K562 (cell line): ENCODE data around the gene SFRP5. TPM values are rescaled to one million over a fixed set of nuclear protein-coding genes. Genes with fewer than 3 reads are reported as not detected.

Experiments used
- E2F6 ChIP-seq, 2 experiments: IDR thresholded peaks; 2 replicates each; pipeline ENCODE4 v1.6.1; 2011; ENCODE audit warnings: borderline replicate concordance in 1 of 2, control low read depth in 1 of 2, low read depth in 1 of 2, low read length in 1 of 2, mild to moderate bottlenecking in 1 of 2, mixed read lengths in 1 of 2, moderate library complexity in 1 of 2; ENCODE audit not compliant: insufficient read depth in 1 of 2, insufficient read length in 1 of 2, poor library complexity in 1 of 2, severe bottlenecking in 1 of 2; ENCODE audit errors: extremely low read depth in 1 of 2
- RBFOX2 ChIP-seq: fragments of 200-400 bp; formaldehyde crosslinking; IDR thresholded peaks from 2 replicates; pipeline ENCODE4 v1.6.1; 2017; ENCODE audit warnings: low read depth, mild to moderate bottlenecking, low read length, moderate library complexity
- UBTF ChIP-seq, 2 experiments: IDR thresholded peaks; 2 replicates each; pipeline ENCODE4 v1.6.1; 2012; ENCODE audit warnings: improper control_type of control experiment in 2 of 2, low read depth in 2 of 2, low read length in 2 of 2, borderline replicate concordance in 1 of 2
- ZNF277 ChIP-seq: fragments of 250-450 bp; sonication (Bioruptor Pico); IDR thresholded peaks from 2 replicates; pipeline ENCODE4 v1.8.0; 2022; ENCODE audit warnings: inconsistent platforms, mild to moderate bottlenecking, moderate library complexity, borderline replicate concordance
- ZSCAN29 ChIP-seq: fragments of 450-650 bp; IDR thresholded peaks from 2 replicates; pipeline ENCODE4 v1.6.1; 2017
- polyA plus RNA-seq, 8 experiments: library from polyadenylated mRNA; depleted of rRNA in 4 of 8; stranded (reverse) in 5 of 8; unstranded in 3 of 8; fragments of >200 nt; fragmentation: Nextera tagmentation in 2 of 8; fragmentation: Illumina TruSeq in 1 of 8; extraction: Ambion mirVana in 2 of 8; extraction: Trizol in 1 of 8; gene quantifications; 2 replicates each; pipeline versions ENCODE4 v1.2.1 to v1.2.3, GENCODE V29; 2011 to 2014; ENCODE audit warnings: inconsistent platforms in 1 of 8, missing spikeins in 1 of 8
- total RNA-seq, 7 experiments: library from RNA; depleted of rRNA in 6 of 7; stranded (reverse); fragments of >200 nt in 6 of 7; fragmentation: Illumina TruSeq in 2 of 7; extraction: Trizol in 2 of 7; gene quantifications; 2 replicates each; pipeline versions ENCODE4 v1.2.1 to v1.2.3, GENCODE V29; 2011 to 2021; ENCODE audit warnings: low replicate concordance in 1 of 7

Gene SFRP5
- total and polyA plus RNA-seq, 9 of the 15 experiments (the other 6 are each of a cell fraction or from before 2014, with no cell fraction given), result 0.07 to 0.29 (median 0.13) TPM; not detected in 3

GRCh38 chr10:97729014-97729413 is 42.8 kb downstream of the SFRP5 start (continued):
- no peak for TF ChIP-seq E2F6 (IDR thresholded peaks at IDR 0.05; ENCODE audit: borderline replicate concordance in 1 of 2, extremely low read depth in 1 of 2, insufficient read depth in 1 of 2, insufficient read length in 1 of 2, low read depth in 1 of 2, low read length in 1 of 2, poor library complexity in 1 of 2, severe bottlenecking in 1 of 2)
- TF ChIP-seq ZNF277 (CRISPR knock-in tag), result no peak
- no peak for TF ChIP-seq UBTF (IDR thresholded peaks at IDR 0.05; ENCODE audit: borderline replicate concordance in 1 of 2, low read depth in 2 of 2, low read length in 2 of 2)
- no peak for TF ChIP-seq RBFOX2
- TF ChIP-seq ZSCAN29, result no peak
